ENCODE results near the gene TSPAN3. TPM values are rescaled to one million over a fixed set of nuclear protein-coding genes. Genes with fewer than 3 reads are reported as not detected.

The TSPAN3 gene
- total and polyA plus RNA-seq, 10 of the 15 experiments (the other 5 are each of a cell fraction or from before 2014, with no cell fraction given): 18.9 to 114 (median 57.2) TPM

GRCh38 chr15:77052556-77052955, 18.4 kb downstream of the TSPAN3 start (continued):
- TF ChIP-seq, protein P1, sequence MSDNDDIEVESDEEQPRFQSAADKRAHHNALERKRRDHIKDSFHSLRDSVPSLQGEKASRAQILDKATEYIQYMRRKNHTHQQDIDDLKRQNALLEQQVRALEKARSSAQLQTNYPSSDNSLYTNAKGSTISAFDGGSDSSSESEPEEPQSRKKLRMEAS (IDR thresholded peaks at IDR 0.05; ENCODE audit: low read depth, low read length): no peak

DNA sequence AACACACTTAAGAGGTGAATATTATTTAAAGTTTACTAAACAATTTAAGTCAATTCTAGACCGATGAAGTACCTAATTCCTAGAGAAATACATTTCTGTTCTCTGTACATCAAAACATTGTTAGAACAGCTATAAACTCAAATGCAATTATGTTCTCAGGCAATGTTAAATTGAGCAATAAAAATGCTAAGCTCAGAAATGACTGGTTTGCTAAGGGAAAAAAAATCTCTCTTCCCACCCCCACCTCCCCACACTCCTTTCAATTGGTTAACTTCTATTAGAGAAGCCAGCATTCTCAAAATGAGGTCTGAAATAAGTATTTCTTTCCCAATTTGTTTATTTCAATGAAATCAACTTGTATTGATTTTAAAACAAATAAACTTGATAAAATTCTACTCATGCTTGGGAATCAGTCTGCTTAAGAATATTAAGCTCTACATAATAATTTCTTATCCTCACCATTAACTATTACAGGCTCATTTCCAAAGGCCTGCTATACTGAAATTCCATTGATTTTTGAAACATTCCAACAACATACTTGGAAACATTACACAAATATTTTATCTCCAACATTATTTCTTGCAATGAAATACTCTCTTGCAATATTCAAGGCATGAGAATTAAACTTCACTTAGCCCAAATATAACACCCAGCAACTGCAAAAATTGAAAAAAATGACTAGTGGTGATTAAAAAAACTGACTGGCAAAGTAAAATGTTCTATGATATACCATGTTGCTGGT, 22.6 kb downstream of the TSPAN3 start:
- no peak overlapping the region for H2AFZ ChIP-seq (ENCODE audit: control insufficient read depth, low read depth, low read length)
- ATAC-seq (no peak), DNase-seq (ENCODE audit: low read depth, low spot score) (no peak), FAIRE-seq (no peak)
- intact Hi-C loops (cut with micrococcal nuclease; ENCODE audit: unreplicated experiment) (no loop called here), in situ Hi-C loops (cut with MboI) (no loop called here)
- no peaks in the 10 kb centered on the region for H3K27me3 ChIP-seq (replicated peaks in 1 of 2; ENCODE audit: control insufficient read depth in 2 of 2, insufficient read depth in 2 of 2, low read length in 1 of 2)
- ChIA-PET SMC1A (ENCODE audit: uncharacterized antibody, unreplicated experiment) (interaction anchor here (1.2 to 1.7 kb wide), 2 partner anchors 12 to 54 kb away, joined by 3 to 4 read pairs; no protein-coding TSS in a partner anchor), RAD21 (ENCODE audit: unreplicated experiment) (no interaction called here), POLR2A (no interaction called here), CTCF (no interaction called here)
- WGBS (ENCODE audit: insufficient coverage, insufficient replicate concordance, low lambda C conversion rate, missing lambda C conversion rate): 96% methylated on average over 1 of the region's 1 CpG
- no peak overlapping the region for H3K4me2 ChIP-seq (ENCODE audit: control insufficient read depth, insufficient read depth)
- H3K79me2 ChIP-seq (ENCODE audit: control insufficient read depth, insufficient read depth, low read length): no peaks in the 10 kb centered on the region
- no peak overlapping the region for H3K27ac ChIP-seq (ENCODE audit: control insufficient read depth, insufficient read depth)
- H3K9me3 ChIP-seq (replicated peaks; ENCODE audit: control insufficient read depth, insufficient read depth, low read length): no peaks in the 10 kb centered on the region
- BruUV-seq (replicated peaks): no TSS peak
- no peak overlapping the region for H3K9ac ChIP-seq (ENCODE audit: control insufficient read depth, insufficient read depth, low read length)
- peaks cover 0 to 10% of the 10 kb centered on the region in 2 experiments; a peak in 2 of 4 replicates for H3K36me3 ChIP-seq (ENCODE audit: control insufficient read depth in 2 of 2, insufficient read depth in 2 of 2, low read length in 1 of 2)
- H4K20me1 ChIP-seq (ENCODE audit: control insufficient read depth, insufficient read depth): no peaks in the 10 kb centered on the region
- no peaks in the 10 kb centered on the region for H3K4me1 ChIP-seq (ENCODE audit: control insufficient read depth, insufficient read depth, low read length)
- H3K4me3 ChIP-seq: no peak overlapping the region
- TF ChIP-seq, protein P2, sequence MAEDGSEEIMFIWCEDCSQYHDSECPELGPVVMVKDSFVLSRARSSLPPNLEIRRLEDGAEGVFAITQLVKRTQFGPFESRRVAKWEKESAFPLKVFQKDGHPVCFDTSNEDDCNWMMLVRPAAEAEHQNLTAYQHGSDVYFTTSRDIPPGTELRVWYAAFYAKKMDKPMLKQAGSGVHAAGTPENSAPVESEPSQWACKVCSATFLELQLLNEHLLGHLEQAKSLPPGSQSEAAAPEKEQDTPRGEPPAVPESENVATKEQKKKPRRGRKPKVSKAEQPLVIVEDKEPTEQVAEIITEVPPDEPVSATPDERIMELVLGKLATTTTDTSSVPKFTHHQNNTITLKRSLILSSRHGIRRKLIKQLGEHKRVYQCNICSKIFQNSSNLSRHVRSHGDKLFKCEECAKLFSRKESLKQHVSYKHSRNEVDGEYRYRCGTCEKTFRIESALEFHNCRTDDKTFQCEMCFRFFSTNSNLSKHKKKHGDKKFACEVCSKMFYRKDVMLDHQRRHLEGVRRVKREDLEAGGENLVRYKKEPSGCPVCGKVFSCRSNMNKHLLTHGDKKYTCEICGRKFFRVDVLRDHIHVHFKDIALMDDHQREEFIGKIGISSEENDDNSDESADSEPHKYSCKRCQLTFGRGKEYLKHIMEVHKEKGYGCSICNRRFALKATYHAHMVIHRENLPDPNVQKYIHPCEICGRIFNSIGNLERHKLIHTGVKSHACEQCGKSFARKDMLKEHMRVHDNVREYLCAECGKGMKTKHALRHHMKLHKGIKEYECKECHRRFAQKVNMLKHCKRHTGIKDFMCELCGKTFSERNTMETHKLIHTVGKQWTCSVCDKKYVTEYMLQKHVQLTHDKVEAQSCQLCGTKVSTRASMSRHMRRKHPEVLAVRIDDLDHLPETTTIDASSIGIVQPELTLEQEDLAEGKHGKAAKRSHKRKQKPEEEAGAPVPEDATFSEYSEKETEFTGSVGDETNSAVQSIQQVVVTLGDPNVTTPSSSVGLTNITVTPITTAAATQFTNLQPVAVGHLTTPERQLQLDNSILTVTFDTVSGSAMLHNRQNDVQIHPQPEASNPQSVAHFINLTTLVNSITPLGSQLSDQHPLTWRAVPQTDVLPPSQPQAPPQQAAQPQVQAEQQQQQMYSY (CRISPR knock-in tag; IDR thresholded peaks at IDR 0.05): no peak
- TF ChIP-seq MLLT1 (IDR thresholded peaks at IDR 0.05): no peak
- TF ChIP-seq HDAC2 (IDR thresholded peaks at IDR 0.05): no peak
- TF ChIP-seq JUNB (IDR thresholded peaks at IDR 0.05): no peak
- TF ChIP-seq ZBTB11 (CRISPR knock-in tag; IDR thresholded peaks at IDR 0.05): no peak
- TF ChIP-seq BRCA1 (IDR thresholded peaks at IDR 0.05; ENCODE audit: low read depth, low read length): no peak
- no peak for TF ChIP-seq ETV6 (conservative IDR thresholded peaks at IDR 0.05 in 1 of 2, IDR thresholded peaks at IDR 0.05 in 1 of 2; ENCODE audit: borderline replicate concordance in 1 of 2, low read depth in 1 of 2)
- TF ChIP-seq IRF5 (IDR thresholded peaks at IDR 0.05; ENCODE audit: borderline replicate concordance): no peak
